Ishikawa (cell line): Measurements from ENCODE around the gene ZBTB48.

ENCODE experiments used
- CREB1 ChIP-seq: IDR thresholded peaks from 2 replicates; pipeline ENCODE4 v1.6.1; 2012; ENCODE audit warnings: low read depth
- EP300 ChIP-seq: IDR thresholded peaks from 2 replicates; pipeline ENCODE4 v1.6.1; 2012; ENCODE audit warnings: borderline replicate concordance
- FOXM1 ChIP-seq: IDR thresholded peaks from 2 replicates; pipeline ENCODE4 v1.6.1; 2012; ENCODE audit warnings: low read depth, borderline replicate concordance
- RAD21 ChIP-seq: IDR thresholded peaks from 2 replicates; pipeline ENCODE4 v1.6.1; 2012; ENCODE audit warnings: low read depth
- TAF1 ChIP-seq: IDR thresholded peaks from 2 replicates; pipeline ENCODE4 v1.6.1; 2012; ENCODE audit warnings: low read depth, mild to moderate bottlenecking
- TEAD4 ChIP-seq: IDR thresholded peaks from 2 replicates; pipeline ENCODE4 v1.6.1; 2012
- TF ChIP-seq, protein P1 (sequence below): IDR thresholded peaks from 2 replicates; pipeline ENCODE4 v1.6.1; 2012
- TF ChIP-seq, protein P2 (sequence below): IDR thresholded peaks from 2 replicates; pipeline ENCODE4 v1.6.1; 2012

DNA sequence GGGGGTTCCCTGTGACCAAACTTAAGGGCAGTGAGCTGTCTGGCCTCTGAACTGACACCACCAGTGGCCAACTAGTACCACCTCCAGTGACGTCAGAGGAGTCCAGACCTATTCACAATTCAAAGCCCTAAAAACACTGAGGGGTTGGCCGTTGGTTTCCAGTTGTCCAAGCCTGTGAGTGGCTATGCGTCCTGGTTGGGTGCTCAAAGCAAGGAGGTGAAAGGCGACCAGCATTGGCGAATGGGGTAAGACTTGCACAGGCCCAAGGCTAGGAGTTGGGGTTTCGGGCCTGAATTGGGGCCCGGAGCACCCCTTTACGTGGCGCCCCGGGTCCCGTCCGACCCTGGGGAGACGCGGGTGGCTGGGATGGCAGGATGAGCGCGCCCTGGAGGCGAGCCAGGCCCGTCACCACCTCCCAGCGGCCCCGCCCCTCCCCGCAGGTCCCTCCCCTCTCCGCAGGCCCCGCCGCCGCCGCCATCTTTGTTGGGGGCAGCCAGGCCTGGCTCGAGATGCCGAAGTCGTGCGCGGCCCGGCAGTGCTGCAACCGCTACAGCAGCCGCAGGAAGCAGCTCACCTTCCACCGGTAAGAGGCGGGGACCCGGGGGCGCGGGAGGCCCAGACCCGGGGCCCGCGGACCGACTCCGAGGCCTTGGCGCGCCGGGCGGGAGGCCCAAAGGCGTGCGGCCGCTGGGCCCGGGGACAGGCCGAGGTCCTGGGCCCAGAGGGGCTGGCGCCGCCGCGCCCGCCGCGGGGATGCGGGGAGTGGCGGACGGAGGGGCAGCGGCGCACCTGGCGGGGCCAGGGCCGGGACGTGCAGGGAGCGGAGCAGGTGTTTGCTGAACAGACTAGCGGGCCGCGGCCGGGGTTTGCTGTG is 45.2 kb downstream of the ZBTB48 start, which contains the start of gene THAP3:
- TF ChIP-seq TEAD4: no peak
- TF ChIP-seq RAD21: no peak
- TF ChIP-seq, protein P1, sequence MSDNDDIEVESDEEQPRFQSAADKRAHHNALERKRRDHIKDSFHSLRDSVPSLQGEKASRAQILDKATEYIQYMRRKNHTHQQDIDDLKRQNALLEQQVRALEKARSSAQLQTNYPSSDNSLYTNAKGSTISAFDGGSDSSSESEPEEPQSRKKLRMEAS: peak; percentile 34
- TF ChIP-seq EP300: no peak
- TF ChIP-seq, protein P2, sequence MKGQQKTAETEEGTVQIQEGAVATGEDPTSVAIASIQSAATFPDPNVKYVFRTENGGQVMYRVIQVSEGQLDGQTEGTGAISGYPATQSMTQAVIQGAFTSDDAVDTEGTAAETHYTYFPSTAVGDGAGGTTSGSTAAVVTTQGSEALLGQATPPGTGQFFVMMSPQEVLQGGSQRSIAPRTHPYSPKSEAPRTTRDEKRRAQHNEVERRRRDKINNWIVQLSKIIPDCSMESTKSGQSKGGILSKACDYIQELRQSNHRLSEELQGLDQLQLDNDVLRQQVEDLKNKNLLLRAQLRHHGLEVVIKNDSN: 0 out of 2 replicates have a peak, but pooled peaks have one; percentile 11
- TF ChIP-seq FOXM1: no peak
- TF ChIP-seq TAF1: peak; percentile 53; the same call in 1 of the 2 replicates
- no peak for TF ChIP-seq CREB1
